Measurements from ENCODE around the gene PTPRT.

- TF ChIP-seq CTCF (IDR thresholded peaks at IDR 0.05) (no peak), POLR2A (IDR thresholded peaks at IDR 0.05) (no peak)
Observed at GRCh38 chr20:42063141-42063540, 1126.6 kb downstream of the PTPRT start.
